HTR-8/SVneo (cell line): Measurements from ENCODE around the gene CFAP157.
A peak's percentile ranks its signal among the peaks of the same experiment; 100 is the strongest.

Experiments used
- DNase-seq: peaks from one replicate; pipeline ENCODE4 v3.0.0; 2011; ENCODE audit warnings: low spot score, mixed read lengths; ENCODE audit not compliant: insufficient read length
- FAIRE-seq: peaks from 2 replicates; lab custom pipeline; 2011; peaks lifted over from hg19 to GRCh38; lab: Jason Lieb, UNC

Gene CFAP157

DNA sequence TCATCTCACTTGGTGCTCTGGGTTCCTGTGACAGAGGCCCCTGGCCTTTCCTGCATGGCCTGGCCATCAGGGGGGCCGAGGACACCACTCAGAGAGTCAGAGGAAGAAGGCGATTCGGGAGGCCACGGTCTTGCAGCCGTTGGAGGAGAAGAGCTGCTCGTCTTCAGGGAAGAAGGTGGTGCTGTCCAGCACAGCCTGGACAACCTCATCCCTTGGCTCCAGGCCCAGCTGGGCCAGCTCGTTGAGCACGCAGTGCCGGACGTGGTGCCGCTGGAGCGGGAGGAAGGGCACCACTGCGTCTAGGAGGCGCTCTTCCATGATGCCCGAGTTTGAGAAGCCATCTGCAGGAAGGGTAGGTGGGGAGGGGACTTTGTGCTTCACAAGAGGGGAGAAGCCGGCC lies 25.1 kb downstream of the CFAP157 start:
- FAIRE-seq (no peak), DNase-seq (no peak)

DNA sequence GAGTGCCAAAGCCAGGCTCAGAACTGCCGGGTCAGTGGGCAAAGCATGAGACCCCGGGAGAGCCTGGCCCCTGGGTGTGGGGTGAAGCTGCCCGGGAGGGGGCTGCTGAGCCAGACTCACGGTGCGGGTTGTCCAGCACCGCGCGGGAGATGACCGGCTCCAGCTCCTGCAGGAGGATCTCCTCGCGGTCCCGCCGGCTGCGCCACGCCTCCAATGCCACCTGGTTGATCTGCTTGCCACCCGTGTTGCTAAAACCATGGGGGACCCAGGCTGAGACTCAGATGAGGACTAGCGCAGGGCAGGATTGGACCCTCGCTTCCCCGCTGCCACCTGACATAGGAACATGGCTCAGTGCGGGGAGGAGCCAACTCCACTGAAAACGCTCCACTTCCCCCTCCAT lies 25.7 kb downstream of the CFAP157 start:
- DNase-seq: no peak
- FAIRE-seq: no peak

DNA sequence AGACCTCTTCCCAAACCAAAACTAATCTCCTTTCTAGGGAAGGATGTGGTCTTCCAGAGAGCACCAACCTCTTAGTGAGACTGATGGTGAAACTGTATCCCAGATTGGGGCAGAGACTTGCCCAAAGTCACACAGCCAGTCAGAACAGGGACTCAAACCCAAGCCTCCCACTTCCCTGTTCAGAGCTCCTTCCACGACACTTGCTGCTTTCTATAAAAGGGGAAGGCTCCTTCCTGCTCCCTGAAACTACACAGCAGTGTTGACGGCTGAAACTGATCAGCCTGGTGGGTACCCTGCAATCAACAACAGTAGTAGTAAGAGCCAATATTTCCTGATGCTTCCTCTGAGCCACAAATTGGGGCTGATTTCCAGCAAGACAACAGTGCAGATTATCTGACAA lies 26.8 kb downstream of the CFAP157 start:
- DNase-seq (no peak), FAIRE-seq (no peak)

DNA sequence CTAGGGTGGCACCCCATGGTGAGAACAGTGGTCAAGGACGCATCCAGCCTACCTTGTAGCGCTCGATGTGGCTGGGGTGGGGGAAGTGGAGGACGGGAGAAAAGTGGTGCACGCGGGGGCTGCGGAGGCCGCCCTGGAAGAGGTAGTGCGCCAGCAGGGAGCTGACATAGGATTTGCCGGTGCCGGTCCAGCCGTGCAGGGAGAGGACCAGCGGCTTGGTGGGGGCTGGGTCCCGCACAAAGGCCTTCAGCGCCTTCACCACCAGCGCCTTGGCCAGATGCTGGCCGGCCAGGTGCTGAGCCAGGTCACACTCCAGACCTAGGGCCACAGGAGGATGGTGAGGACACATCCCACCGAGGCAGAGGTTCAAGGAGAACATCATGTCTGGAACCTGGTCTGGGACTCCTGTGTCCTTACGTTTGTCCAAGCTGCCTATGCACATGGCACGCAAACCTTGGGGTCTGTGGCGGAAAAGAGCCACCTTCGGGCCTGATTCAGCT lies 27.5 kb downstream of the CFAP157 start:
- no peak for FAIRE-seq
- no peak for DNase-seq

DNA sequence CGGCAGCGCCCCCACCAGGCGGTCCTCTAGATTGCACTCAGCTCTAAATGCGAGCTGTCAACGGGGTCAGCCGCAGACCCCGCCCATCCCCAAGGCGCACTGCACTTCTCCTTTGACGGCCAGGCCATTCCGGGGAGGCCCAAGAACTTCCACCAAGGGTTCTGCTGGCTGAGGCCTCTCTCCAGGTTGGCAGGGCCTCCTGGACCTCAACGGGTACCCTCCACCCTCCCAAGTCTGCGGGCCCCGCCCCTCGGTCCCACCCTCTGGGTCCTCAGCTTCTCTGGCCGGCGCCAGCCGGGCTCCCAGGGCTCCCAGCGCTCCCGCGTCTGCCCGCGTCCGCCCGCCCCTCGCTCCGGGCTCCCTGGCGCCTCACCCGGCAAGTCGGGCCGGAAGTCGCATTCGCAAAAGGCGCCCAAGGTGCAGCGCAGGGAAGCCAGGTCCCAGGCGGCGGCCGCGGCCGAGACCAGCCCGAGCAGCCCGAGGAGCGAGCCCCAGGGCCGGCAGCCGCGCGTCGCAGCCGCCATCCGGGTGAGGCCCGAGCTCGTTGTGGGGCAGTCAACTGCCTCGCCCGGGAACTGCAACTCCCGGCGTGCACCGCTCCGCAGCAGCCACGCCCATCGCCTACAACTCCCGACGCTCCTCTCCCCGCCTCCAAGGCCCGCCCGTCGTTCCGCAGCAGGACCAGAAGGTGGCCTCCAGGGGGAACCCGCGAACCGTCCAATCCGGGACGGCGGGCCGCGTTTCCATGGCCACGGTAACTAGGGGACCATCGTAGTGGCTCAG lies 28.1 kb downstream of the CFAP157 start, which contains the start of gene TOR2A:
Gene TOR2A, minus strand, starts transcription at position 548 of the 783 bp plus-strand sequence. Its CDS starts 24 bp downstream, at position 524.
- FAIRE-seq (peak; percentile 96), DNase-seq (peak; percentile 89)

DNA sequence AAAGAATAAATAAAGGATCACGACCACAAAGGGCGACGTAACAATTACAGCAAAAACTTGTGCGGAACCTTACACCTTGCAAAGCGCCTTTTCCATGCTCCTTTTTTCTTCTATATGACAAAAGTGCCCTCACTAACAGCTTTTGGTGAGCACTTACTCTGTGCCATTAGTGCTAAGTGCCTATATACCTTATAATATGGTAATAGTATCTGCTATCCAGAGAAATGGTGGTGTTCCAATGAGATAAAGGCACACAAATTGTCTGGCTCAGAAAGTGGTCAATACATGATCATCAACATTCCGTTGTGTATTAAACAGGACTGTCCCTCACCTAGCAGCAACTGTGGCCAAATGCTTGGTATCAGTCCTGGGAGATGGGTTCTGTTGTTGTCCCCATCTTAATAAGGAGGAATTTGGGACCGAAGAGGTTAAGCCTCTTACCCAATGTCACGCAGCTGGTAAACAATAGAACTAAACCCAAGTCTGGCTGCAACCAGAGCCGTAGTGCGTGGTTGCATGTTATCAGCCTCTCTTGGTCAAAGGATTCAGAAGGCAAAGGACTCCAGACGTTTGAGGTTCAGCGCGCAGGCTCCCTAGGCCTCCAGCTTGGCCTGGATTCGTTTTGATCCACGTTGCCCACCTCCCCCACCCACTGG lies 28.9 kb downstream of the CFAP157 start:
- no peak for FAIRE-seq
- no peak for DNase-seq

DNA sequence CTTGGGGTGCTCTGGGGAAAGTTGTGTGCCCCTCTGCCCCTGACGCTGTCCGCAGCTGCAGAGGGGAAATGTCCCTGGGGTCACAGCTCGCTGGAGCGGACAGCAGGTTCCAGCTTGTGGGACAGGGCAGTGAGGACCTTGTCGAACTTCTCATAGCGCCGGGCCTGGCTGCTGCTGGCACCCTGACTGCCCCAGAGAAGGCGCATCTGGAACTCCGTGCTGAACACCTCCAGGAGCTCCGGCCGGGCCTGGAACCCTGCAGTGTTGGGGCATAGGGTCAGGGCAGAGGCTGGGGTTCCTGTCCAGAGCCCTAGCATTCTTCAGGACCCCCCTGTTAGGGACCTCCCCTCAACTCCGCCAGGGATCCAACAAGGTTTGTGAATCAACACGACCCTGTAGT lies 31.9 kb downstream of the CFAP157 start:
- no peak for FAIRE-seq
- no peak for DNase-seq

DNA sequence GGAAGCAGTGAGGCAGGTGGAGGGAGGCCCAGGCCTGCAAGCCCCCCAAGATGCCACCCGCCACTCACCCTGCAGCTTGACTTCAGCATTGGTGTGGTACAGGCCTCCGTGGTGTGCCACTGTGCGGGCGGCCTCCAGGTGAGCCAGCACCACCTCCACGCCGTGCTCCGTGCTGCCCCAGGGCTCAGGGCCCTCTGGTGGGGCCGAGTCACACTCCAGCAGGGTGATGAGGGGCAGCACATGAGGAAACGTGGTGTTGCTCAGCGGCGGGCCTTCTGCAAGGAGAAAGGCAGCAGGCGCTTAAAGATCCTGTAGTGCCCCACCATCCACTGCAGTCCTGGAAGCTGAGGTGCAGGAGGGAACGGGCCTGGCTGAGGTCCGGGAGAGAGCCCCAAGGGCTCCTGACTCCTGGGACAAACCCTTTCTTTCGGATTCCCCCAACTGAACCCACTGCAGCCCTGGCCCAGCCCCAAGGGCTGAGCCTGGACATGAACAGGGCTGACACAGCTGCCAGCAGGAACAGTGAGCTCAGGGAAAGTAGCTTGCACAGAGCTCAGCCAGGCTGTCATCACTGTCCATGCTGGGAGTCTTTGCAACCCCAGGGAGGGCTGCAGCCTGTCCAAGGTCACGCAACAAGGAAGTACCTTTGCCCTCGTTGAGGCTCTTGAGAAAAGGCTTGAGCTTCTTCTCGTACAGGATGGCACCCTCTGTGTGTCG lies 33.0 kb downstream of the CFAP157 start:
- FAIRE-seq (no peak), DNase-seq (no peak)

DNA sequence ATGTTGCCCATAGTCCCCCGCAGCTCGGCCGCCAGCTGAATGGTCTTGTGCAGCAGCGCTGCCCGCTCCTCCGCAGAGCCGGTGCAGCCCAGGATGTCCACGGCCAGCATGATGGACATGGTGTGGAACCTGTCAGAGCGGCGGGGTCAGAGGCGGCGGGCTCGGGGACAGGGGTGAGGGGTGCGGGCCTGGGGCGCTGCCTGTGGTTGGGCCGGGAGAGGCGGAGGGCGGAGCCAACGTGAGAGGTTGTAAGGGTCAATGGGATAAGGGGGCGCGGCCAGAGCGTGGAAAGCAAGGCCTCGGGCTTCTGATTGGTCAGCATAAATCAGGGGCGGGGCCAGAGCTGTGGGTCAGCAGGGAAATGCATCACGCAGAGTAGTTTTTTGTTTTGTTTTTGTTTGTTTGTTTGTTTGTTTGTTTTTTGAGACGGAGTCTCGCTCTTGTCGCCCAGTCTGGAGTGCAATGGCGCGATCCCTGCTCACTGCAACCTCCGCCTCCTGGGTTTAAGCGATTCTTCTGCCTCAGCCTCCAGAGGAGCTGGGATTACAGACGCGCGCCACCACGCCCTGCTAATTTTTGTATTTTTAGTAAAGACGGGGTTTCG lies 35.1 kb downstream of the CFAP157 start:
- FAIRE-seq: no peak

DNA sequence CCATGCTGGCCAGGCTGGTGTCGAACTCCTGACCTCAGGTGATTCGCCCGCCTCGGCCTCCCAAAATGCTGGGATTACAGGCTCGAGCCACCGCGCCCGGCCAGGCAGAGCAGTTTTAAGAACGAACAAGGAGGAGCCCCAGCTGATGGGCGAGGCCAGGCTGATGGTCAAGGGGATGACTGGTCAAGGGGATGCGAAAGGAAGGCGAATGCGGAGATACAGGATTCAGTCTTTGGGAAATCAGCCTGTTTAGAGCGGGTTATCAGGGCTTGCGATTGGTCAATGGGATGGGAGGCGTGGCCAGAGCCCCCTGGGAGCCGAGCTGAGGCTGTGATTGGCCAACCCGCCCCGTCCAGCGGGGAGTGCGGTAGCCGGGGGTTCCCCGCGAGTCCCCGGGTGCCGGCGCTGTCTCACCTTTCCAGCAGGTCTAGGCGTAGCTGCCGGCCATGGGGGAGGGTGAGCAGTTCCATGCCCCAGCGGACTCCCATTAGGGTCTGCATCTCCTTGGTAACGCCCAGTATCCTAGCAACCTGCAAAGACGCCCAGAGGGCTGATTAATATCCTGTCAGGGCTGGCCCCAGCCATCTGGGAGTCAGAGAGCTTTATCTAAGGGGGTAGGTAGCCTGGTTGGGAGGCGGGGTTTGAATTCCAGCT lies 35.8 kb downstream of the CFAP157 start:
- FAIRE-seq: no peak
- DNase-seq: no peak

More for the DNA sequence above, 35.1 kb downstream of the CFAP157 start:
- DNase-seq: no peak

DNA sequence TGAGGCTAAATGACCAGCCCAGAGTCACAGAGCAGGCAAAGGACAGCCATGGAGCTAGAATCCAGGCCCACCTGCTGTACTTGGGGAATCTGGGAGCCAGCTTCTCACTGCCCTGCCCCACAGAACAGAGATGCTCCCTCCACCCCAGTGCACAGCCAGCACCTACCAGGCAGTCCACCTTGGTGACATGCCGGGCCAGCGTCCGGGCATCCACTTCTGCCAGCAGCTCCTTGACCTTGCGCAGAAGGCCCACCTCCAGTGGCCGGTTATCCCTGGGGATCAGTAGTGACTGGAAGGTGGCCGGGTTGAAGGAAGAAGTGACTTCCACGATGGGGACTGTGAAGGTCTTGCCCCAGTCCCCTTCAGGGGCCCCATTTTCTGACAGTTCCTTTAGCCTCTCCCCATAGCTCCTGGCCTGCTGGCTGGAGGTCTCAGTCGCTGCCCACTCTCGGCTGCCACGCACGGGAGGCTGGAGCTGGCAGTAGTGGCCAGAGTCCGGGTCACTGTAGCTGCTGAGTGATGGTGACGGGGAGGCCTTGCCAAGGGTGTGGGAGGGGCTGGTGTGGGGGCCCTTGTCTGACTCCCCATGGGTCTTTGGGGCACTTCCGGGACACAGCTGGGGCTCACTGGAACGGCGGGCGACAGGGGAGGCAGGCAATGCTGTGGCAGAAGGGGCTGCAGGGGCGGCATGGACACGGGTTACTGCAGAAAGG lies 37.8 kb downstream of the CFAP157 start:
- FAIRE-seq: no peak
- DNase-seq: no peak

DNA sequence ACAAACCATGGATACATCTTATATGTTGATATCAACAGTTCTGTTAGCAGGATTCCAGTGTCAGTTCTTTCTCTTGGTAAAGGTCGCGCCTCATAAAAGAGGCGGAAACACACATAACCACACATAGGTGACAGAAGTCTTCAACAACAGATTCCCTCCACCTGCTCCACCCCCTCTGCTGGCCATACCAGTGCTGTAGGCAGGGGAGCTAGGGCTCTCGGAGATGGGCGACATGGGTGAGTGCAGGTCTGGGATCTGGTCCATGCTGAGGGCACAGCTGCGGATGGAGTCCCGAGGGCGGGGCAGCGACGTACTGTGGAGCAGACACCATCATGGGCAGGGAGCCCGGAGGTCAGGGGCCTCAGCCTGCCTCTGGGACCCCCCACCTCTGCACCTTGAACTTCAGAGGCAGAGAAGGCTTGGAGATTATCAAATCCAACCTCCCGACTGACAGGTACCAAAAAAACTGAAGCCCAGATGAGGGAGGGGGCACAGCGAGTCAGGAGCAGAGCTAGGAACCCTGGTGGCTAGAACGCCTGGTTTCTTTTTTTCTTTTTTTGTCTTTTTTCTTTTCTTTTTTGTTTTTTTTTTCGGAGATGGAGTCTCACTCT lies 40.3 kb downstream of the CFAP157 start:
- DNase-seq (no peak), FAIRE-seq (no peak)

DNA sequence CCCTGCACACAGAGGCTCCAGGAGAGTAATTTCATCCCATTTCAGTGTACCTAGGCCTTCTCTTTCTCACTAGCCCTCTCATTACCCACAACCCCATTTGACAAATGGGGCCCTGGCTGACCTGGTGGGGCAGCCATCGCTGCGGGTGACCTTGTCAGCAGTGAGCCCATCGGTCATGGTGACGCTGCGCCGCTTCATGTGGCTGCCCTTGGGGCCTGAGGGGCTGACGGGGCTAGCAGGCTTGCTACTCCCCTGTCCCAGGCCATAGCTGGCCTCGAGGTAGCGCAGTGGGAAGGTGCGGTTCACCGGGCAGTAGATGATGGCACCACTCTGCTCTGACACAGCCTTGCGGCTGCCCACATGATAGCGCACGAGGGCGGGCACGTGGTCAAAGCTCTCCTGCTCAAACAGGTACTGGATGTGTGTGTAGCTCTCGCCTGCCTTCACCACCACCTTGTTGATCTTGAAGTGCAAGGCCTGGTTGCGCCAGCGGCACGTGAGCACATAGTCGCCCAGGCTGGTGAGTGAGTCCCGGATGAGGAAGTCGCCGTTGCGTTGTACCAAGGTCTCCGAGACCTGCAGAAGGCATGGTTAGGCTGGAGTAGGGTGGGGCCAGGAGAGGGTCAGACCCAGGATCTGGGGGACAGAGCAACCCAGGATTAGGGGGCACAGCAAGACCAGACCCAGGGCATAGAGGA lies 42.5 kb downstream of the CFAP157 start:
- DNase-seq: no peak
- FAIRE-seq: no peak

DNA sequence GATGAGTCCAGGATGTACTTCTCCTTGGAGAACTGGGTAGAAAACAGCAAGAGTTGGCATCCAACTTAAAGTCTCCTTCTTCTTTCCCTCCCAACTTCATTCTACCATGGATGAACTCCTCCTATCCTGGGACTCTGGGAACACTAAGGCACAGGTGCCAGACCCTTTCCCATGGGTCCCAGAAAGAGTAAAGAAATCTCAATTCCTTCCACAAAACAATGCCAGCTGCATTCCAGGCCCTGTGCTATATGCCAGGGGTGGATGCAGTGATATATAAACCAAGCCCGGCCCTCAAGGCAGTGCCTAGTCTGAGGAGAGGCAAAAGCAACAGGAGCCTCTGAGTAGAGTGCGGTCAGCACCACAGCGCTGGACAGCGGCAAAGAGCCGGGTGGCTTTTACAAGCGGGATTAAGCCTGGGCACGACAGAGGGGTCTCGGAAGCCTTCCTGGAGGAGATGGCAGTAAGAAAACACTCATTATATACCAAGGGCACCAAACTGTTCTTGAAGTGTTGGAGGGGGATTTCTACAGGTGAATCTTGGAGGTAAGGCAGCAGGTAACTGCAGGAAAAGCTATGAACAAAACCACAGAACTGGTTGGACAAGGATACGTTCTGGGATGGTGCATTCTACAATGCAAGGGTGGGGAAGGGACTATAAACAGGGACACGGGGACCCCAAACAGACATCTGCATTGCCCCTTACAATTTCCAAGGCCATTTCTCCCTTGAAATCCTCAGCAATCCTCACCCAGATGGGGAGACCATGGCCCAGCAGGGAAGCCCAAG lies 44.7 kb downstream of the CFAP157 start:
- FAIRE-seq (no peak), DNase-seq (no peak)

DNA sequence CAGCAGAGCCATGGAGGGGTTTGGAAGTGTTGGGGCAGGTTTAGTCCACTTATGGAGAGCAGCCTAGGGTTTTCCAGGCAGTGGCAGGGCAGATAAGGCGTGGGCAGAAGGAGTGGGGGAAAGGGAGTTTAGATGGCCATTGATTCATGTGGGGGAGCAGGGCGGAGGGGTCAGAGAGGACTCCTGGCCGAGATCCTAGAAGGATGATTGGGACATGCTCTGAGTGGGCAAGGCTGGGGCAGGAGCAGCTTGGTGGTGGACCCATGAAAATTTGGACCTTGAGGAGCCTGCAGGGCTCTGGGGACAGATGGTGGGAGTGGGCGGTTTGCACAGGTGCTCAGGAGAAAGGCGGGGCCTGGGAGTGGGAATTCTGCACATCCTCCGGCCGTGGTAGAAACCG lies 46.4 kb downstream of the CFAP157 start:
- FAIRE-seq: no peak
- no peak for DNase-seq

DNA sequence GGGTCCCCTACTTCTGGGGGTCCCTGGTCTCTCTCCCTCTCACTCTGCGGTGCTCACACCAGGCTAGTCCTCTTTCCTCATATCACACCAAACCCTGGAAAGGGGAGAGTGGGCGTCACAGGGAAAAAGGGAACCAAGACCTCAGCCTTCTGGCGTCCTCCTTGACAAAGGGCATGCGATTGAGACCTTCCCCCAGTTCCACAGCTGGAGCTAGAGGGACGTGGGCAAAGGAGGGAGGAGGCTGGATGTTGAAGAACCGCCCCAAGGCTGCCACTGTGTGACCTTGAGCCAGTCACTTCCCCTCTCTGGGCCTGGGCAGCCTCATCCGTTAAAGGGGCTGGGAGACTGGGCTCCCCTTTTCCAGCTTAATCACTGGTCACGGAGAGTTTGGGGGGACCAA lies 46.8 kb downstream of the CFAP157 start:
- FAIRE-seq (no peak), DNase-seq (no peak)
